K562 (cell line): ENCODE measurements around the gene GLCCI1. TPM values are rescaled to one million over a fixed set of nuclear protein-coding genes. Genes with fewer than 3 reads are reported as not detected.

Source experiments
- ATAC-seq: fragments of 200-7000 bp; cut with Tn5 transposase; 3 replicates; pipeline ENCODE4 v1.9.1; 2020; ENCODE audit warnings: moderate library complexity
- BruUV-seq: library from RNA; stranded (reverse); fragments of 400-500 nt; replicated peaks from 2 replicates; lab custom pipeline; 2021; lab: Mats Ljungman, UMichigan
- CTCF ChIA-PET: fragments of 300-600 bp; formaldehyde crosslinking; extraction: SDS; loops from one replicate; lab custom pipeline; 2021; ENCODE audit warnings: low intra/inter-chr PET ratio; lab: Yijun Ruan, JAX
- POLR2A ChIA-PET: fragments of 300-600, 350-650 bp; sonication (Branson Sonifier 250); formaldehyde crosslinking; extraction: SDS; loops from one replicate; lab custom pipeline; 2021; ENCODE audit warnings: antibody characterized with exemption, inconsistent platforms; lab: Yijun Ruan, JAX
- DNase-seq, 4 experiments: peaks; one replicate each; pipeline versions ENCODE4 v3.0.0 to v3.0.0-alpha.2; 2011 to 2018; ENCODE audit warnings: low spot score in 3 of 4, mixed read lengths in 3 of 4; ENCODE audit errors: extremely low read depth in 1 of 4
- FAIRE-seq: peaks from 2 replicates; lab custom pipeline; 2011; peaks lifted over from hg19 to GRCh38; lab: Jason Lieb, UNC
- H2AFZ ChIP-seq: 2 replicates; pipeline ENCODE4 v1.6.0; 2011; ENCODE audit warnings: low read depth, low read length, control low read depth, inconsistent platforms
- H3K27ac ChIP-seq: fragments of 200-600 bp; 3 replicates; pipeline ENCODE4 v1.8.0; 2011; ENCODE audit warnings: low read depth, mild to moderate bottlenecking, control low read depth, inconsistent platforms, low read length, moderate library complexity, mixed read lengths; ENCODE audit errors: extremely low read depth
- H3K27me3 ChIP-seq, 2 experiments: fragments of 300-600 bp in 1 of 2; 2 replicates in 1 of 2; 3 replicates in 1 of 2; pipeline versions ENCODE4 v1.6.0 to v1.8.0; 2011; ENCODE audit warnings: inconsistent platforms in 2 of 2, low read length in 2 of 2, mild to moderate bottlenecking in 1 of 2, mixed read lengths in 1 of 2, moderate library complexity in 1 of 2; ENCODE audit not compliant: control insufficient read depth in 2 of 2, insufficient read depth in 2 of 2
- H3K36me3 ChIP-seq: fragments of 300-600 bp; 3 replicates; pipeline ENCODE4 v1.8.0; 2011; ENCODE audit warnings: mild to moderate bottlenecking, low read length, inconsistent platforms; ENCODE audit not compliant: control insufficient read depth, insufficient read depth
- H3K4me1 ChIP-seq, 2 experiments: fragments of 200-600 bp in 1 of 2; replicated peaks in 1 of 2; 2 replicates in 1 of 2; 3 replicates in 1 of 2; pipeline versions ENCODE4 v1.5.1 to v1.8.0; 2011; ENCODE audit warnings: inconsistent platforms in 2 of 2, low read length in 2 of 2, mild to moderate bottlenecking in 1 of 2, mixed read lengths in 1 of 2, moderate library complexity in 1 of 2; ENCODE audit not compliant: control insufficient read depth in 2 of 2, insufficient read depth in 2 of 2
- H3K4me2 ChIP-seq: 2 replicates; pipeline ENCODE4 v1.6.1; 2011; ENCODE audit warnings: low read length, control low read depth, inconsistent platforms, mixed read lengths; ENCODE audit not compliant: insufficient read depth
- H3K4me3 ChIP-seq: fragments of 200-600 bp; sonication (generic), shearing (Covaris generic); 2 replicates; pipeline ENCODE4 v1.5.1; 2016; ENCODE audit warnings: control low read depth, inconsistent platforms
- H3K79me2 ChIP-seq: fragments of 200-600 bp; 3 replicates; pipeline ENCODE4 v1.8.0; 2011; ENCODE audit warnings: low read length, inconsistent platforms; ENCODE audit not compliant: control insufficient read depth, insufficient read depth
- H3K9ac ChIP-seq, 2 experiments: 2 replicates each; pipeline versions ENCODE4 v1.6.0 to v1.6.1; 2011; ENCODE audit warnings: low read depth in 2 of 2, low read length in 2 of 2, control low read depth in 1 of 2, inconsistent platforms in 1 of 2, mild to moderate bottlenecking in 1 of 2, mixed read lengths in 1 of 2; ENCODE audit not compliant: insufficient read depth in 1 of 2
- H3K9me1 ChIP-seq: one replicate; pipeline ENCODE4 v1.6.0; 2011; ENCODE audit warnings: inconsistent platforms, mild to moderate bottlenecking, low read length, moderate library complexity; ENCODE audit not compliant: control insufficient read depth, insufficient read depth
- H3K9me3 ChIP-seq: replicated peaks from 2 replicates; pipeline ENCODE4 v1.5.1; 2011; ENCODE audit warnings: low read depth, low read length, inconsistent platforms; ENCODE audit not compliant: control insufficient read depth, insufficient read depth
- H4K20me1 ChIP-seq: replicated peaks from 2 replicates; pipeline ENCODE4 v1.6.1; 2011; ENCODE audit warnings: low read length, inconsistent platforms, mixed read lengths; ENCODE audit not compliant: control insufficient read depth, insufficient read depth
- CXXC5 ChIP-seq: fragments of 250-450 bp; sonication (Bioruptor Pico); IDR thresholded peaks from 2 replicates; pipeline ENCODE4 v1.8.0; 2022; ENCODE audit warnings: inconsistent platforms, mild to moderate bottlenecking, moderate library complexity
- FOSL1 ChIP-seq: fragments of 200-800 bp; sonication (Bioruptor generic); conservative IDR thresholded peaks from 2 replicates; pipeline ENCODE4 v1.6.1; 2016; ENCODE audit warnings: missing genetic modification characterization, missing compliant biosample characterization
- FOXA1 ChIP-seq: fragments of 450-650 bp; IDR thresholded peaks from 2 replicates; pipeline ENCODE4 v1.6.1; 2016; ENCODE audit warnings: mild to moderate bottlenecking, borderline replicate concordance
- HOXB6 ChIP-seq: fragments of 250-450 bp; sonication (Bioruptor Pico); IDR thresholded peaks from 2 replicates; pipeline ENCODE4 v1.5.1; 2022; ENCODE audit warnings: mild to moderate bottlenecking, borderline replicate concordance
- LARP7 ChIP-seq: fragments of 450-650 bp; IDR thresholded peaks from 2 replicates; pipeline ENCODE4 v1.6.1; 2016
- POLR3G ChIP-seq: IDR thresholded peaks from 2 replicates; pipeline ENCODE4 v1.6.1; 2011; ENCODE audit not compliant: insufficient read length, insufficient replicate concordance; ENCODE audit errors: extremely low read depth
- SMAD4 ChIP-seq: fragments of 250-450 bp; sonication (Bioruptor Pico); conservative IDR thresholded peaks from 2 replicates; pipeline ENCODE4 v1.8.0; 2021; ENCODE audit warnings: inconsistent platforms, mild to moderate bottlenecking, moderate library complexity
- SMARCA5 ChIP-seq: fragments of 450-650 bp; IDR thresholded peaks from 2 replicates; pipeline ENCODE4 v1.6.1; 2016
- SOX6 ChIP-seq: fragments of 450-650 bp; IDR thresholded peaks from 2 replicates; pipeline ENCODE4 v1.6.1; 2014; ENCODE audit warnings: mild to moderate bottlenecking
- ZNF134 ChIP-seq: fragments of 250-450 bp; sonication (Bioruptor Pico); conservative IDR thresholded peaks from 2 replicates; pipeline ENCODE4 v1.4.0; 2020
- ZNF584 ChIP-seq: fragments of 200-800 bp; sonication (Bioruptor generic); IDR thresholded peaks from 2 replicates; pipeline ENCODE4 v1.6.1; 2016; ENCODE audit warnings: low read depth, mild to moderate bottlenecking, missing genetic modification characterization, missing compliant biosample characterization
- WGBS: fragments of 100-300 bp; shearing (Covaris generic); methylation state at CpG from one replicate; pipeline ENCODE4 v1.1.6; 2016; ENCODE audit warnings: low coverage, mixed read lengths; ENCODE audit not compliant: insufficient coverage; ENCODE audit errors: missing lambda C conversion rate; 5-methylcytosine and 5-hydroxymethylcytosine counted together
- in situ Hi-C: fragments of 300-500 bp; cut with MboI; formaldehyde crosslinking; loops from 4 replicates; pipeline ENCODE4 v1.15.0; 2018; ENCODE audit warnings: inconsistent platforms, mixed read lengths
- intact Hi-C: fragments of 100-400 bp; cut with micrococcal nuclease; formaldehyde crosslinking; loops from 2 replicates; pipeline ENCODE4 v1.14.2; 2022
- polyA plus RNA-seq, 8 experiments: library from polyadenylated mRNA; depleted of rRNA in 4 of 8; stranded (reverse) in 5 of 8; unstranded in 3 of 8; fragments of >200 nt; fragmentation: Nextera tagmentation in 2 of 8; fragmentation: Illumina TruSeq in 1 of 8; extraction: Ambion mirVana in 2 of 8; extraction: Trizol in 1 of 8; gene quantifications; 2 replicates each; pipeline versions ENCODE4 v1.2.1 to v1.2.3, GENCODE V29; 2011 to 2014; ENCODE audit warnings: inconsistent platforms in 1 of 8, missing spikeins in 1 of 8
- total RNA-seq, 7 experiments: library from RNA; depleted of rRNA in 6 of 7; stranded (reverse); fragments of >200 nt in 6 of 7; fragmentation: Illumina TruSeq in 2 of 7; extraction: Trizol in 2 of 7; gene quantifications; 2 replicates each; pipeline versions ENCODE4 v1.2.1 to v1.2.3, GENCODE V29; 2011 to 2021; ENCODE audit warnings: low replicate concordance in 1 of 7
- TF ChIP-seq, protein P1 (sequence below): fragments of 250-450 bp; sonication (Bioruptor Pico); IDR thresholded peaks from 2 replicates; pipeline ENCODE4 v1.5.0; 2021
- TF ChIP-seq, protein P2 (sequence below): IDR thresholded peaks from 2 replicates; pipeline ENCODE4 v1.6.1; 2016; ENCODE audit warnings: missing genetic modification characterization, missing compliant biosample characterization
- TF ChIP-seq, protein P3 (sequence below), 2 experiments: fragments of 450-650 bp; IDR thresholded peaks; 2 replicates each; pipeline ENCODE4 v1.6.1; 2018; ENCODE audit warnings: mild to moderate bottlenecking in 2 of 2, low read depth in 1 of 2; ENCODE audit not compliant: partially characterized antibody in 2 of 2
- TF ChIP-seq, protein P4 (sequence below): sonication (generic); formaldehyde crosslinking; IDR thresholded peaks from 2 replicates; pipeline ENCODE4 v1.9.0; 2022; ENCODE audit warnings: mild to moderate bottlenecking, missing genetic modification reagents

The GLCCI1 gene
- total and polyA plus RNA-seq, 9 of the 15 experiments (the other 6 are each of a cell fraction or from before 2014, with no cell fraction given): 2.7 to 11.9 (median 7.2) TPM

DNA sequence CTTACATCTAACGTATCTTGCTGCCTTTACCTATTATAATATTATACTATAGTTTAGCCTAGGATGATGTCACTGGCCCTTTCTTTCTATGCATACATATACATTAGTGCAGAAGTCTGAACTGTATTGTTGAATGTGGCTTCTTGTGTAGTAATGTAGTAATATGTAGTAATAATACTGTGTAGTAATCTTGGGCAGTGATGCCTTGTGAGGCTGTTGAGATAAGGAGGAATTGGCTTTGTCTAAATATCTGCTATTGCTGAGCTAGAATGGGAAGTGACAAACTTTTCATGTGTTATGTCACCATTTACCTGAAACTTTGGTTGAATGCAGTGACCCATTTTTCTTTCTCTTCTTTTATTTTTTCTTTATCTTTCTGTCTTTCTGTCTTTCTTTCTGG, 11.0 kb downstream of the GLCCI1 start:
- H3K9me3 ChIP-seq: no peaks in the 10 kb centered on the region
- in situ Hi-C loops (loop anchor here (10.0 kb wide), 1 partner anchor 215 kb away; no protein-coding TSS in a partner anchor), intact Hi-C loops (loop anchor here (10.0 kb wide), 1 partner anchor 295 kb away; no protein-coding TSS in a partner anchor)
- DNase-seq: no peak
- CTCF ChIA-PET: no interaction called here
- H2AFZ ChIP-seq: no peak overlapping the region
- H4K20me1 ChIP-seq: no peaks in the 10 kb centered on the region
- H3K36me3 ChIP-seq: no peaks in the 10 kb centered on the region
- no peak for FAIRE-seq
- no peak overlapping the region for H3K9ac ChIP-seq
- no peak overlapping the region for H3K4me3 ChIP-seq
- BruUV-seq: no TSS peak
- H3K27ac ChIP-seq: no peak overlapping the region
- H3K27me3 ChIP-seq: no peaks in the 10 kb centered on the region
- H3K4me2 ChIP-seq: no peak overlapping the region
- peaks cover 56% of the 10 kb centered on the region for H3K79me2 ChIP-seq
- POLR2A ChIA-PET: interaction anchor here (0.7 to 1.0 kb wide), 2 partner anchors 8 to 17 kb away, joined by 4 to 5 read pairs; no protein-coding TSS in a partner anchor
- ATAC-seq: peak; percentile 37
- WGBS: 69% methylated on average over 1 of the region's 1 CpG
- no peaks in the 10 kb centered on the region for H3K9me1 ChIP-seq
- H3K4me1 ChIP-seq: peaks cover 0 to 16% of the 10 kb centered on the region in 2 experiments; a peak in 3 of 5 replicates
- TF ChIP-seq HOXB6 (CRISPR knock-in tag) (no peak), SMARCA5 (no peak), SOX6 (0 out of 2 replicates have a peak, but pooled peaks have one; percentile 18), SMAD4 (CRISPR knock-in tag) (peak; percentile 12; the same call in 1 of the 2 replicates), FOXA1 (no peak), POLR3G (no peak), LARP7 (no peak), CXXC5 (CRISPR knock-in tag) (0 out of 2 replicates have a peak, but pooled peaks have one; percentile 8), FOSL1 (no peak), ZNF584 (CRISPR knock-in tag) (0 out of 2 replicates have a peak, but pooled peaks have one; percentile 32), ZNF134 (CRISPR knock-in tag) (no peak)
- TF ChIP-seq, protein P1, sequence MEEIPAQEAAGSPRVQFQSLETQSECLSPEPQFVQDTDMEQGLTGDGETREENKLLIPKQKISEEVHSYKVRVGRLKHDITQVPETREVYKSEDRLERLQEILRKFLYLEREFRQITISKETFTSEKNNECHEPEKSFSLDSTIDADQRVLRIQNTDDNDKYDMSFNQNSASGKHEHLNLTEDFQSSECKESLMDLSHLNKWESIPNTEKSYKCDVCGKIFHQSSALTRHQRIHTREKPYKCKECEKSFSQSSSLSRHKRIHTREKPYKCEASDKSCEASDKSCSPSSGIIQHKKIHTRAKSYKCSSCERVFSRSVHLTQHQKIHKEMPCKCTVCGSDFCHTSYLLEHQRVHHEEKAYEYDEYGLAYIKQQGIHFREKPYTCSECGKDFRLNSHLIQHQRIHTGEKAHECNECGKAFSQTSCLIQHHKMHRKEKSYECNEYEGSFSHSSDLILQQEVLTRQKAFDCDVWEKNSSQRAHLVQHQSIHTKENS: no peak
- TF ChIP-seq, protein P2, sequence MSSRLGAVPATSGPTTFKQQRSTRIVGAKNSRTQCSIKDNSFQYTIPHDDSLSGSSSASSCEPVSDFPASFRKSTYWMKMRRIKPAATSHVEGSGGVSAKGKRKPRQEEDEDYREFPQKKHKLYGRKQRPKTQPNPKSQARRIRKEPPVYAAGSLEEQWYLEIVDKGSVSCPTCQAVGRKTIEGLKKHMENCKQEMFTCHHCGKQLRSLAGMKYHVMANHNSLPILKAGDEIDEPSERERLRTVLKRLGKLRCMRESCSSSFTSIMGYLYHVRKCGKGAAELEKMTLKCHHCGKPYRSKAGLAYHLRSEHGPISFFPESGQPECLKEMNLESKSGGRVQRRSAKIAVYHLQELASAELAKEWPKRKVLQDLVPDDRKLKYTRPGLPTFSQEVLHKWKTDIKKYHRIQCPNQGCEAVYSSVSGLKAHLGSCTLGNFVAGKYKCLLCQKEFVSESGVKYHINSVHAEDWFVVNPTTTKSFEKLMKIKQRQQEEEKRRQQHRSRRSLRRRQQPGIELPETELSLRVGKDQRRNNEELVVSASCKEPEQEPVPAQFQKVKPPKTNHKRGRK: no peak
- TF ChIP-seq, protein P3, sequence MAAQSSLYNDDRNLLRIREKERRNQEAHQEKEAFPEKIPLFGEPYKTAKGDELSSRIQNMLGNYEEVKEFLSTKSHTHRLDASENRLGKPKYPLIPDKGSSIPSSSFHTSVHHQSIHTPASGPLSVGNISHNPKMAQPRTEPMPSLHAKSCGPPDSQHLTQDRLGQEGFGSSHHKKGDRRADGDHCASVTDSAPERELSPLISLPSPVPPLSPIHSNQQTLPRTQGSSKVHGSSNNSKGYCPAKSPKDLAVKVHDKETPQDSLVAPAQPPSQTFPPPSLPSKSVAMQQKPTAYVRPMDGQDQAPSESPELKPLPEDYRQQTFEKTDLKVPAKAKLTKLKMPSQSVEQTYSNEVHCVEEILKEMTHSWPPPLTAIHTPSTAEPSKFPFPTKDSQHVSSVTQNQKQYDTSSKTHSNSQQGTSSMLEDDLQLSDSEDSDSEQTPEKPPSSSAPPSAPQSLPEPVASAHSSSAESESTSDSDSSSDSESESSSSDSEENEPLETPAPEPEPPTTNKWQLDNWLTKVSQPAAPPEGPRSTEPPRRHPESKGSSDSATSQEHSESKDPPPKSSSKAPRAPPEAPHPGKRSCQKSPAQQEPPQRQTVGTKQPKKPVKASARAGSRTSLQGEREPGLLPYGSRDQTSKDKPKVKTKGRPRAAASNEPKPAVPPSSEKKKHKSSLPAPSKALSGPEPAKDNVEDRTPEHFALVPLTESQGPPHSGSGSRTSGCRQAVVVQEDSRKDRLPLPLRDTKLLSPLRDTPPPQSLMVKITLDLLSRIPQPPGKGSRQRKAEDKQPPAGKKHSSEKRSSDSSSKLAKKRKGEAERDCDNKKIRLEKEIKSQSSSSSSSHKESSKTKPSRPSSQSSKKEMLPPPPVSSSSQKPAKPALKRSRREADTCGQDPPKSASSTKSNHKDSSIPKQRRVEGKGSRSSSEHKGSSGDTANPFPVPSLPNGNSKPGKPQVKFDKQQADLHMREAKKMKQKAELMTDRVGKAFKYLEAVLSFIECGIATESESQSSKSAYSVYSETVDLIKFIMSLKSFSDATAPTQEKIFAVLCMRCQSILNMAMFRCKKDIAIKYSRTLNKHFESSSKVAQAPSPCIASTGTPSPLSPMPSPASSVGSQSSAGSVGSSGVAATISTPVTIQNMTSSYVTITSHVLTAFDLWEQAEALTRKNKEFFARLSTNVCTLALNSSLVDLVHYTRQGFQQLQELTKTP (IDR thresholded peaks at IDR 0.05; ENCODE audit: low read depth in 1 of 2, partially characterized antibody in 2 of 2): no peak
- TF ChIP-seq, protein P4, sequence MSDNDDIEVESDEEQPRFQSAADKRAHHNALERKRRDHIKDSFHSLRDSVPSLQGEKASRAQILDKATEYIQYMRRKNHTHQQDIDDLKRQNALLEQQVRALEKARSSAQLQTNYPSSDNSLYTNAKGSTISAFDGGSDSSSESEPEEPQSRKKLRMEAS (CRISPR knock-in tag): no peak
